Karpas-422 (cell line): ENCODE data around the gene DDX54. TPM values are rescaled to one million over a fixed set of nuclear protein-coding genes. Genes with fewer than 3 reads are reported as not detected.
A peak's percentile ranks its signal among the peaks of the same experiment; 100 is the strongest.
"Not testable (repeated sequence)": the region's sequence is repeated elsewhere in the genome, so short reads cannot be mapped to it uniquely, and the experiment has no call there.

Source experiments
- DNase-seq: peaks from one replicate; pipeline ENCODE4 v3.0.0-alpha.2; 2015
- H2AFZ ChIP-seq: fragments of 200-600 bp; sonication (generic); 2 replicates; pipeline ENCODE4 v1.6.1; 2014; ENCODE audit warnings: antibody characterized with exemption, low read length, mixed read lengths
- H3K27ac ChIP-seq: fragments of 200-600 bp; sonication (generic); 2 replicates; pipeline ENCODE4 v1.5.1; 2014; ENCODE audit warnings: mild to moderate bottlenecking, low read length, moderate library complexity
- H3K27me3 ChIP-seq: fragments of 200-600 bp; sonication (generic); 2 replicates; pipeline ENCODE4 v1.6.1; 2014; ENCODE audit warnings: low read length, mixed read lengths
- H3K36me3 ChIP-seq: fragments of 200-600 bp; sonication (generic); 2 replicates; pipeline ENCODE4 v1.6.1; 2014; ENCODE audit warnings: low read length, mixed read lengths; ENCODE audit not compliant: insufficient read depth
- H3K4me1 ChIP-seq: fragments of 200-600 bp; sonication (generic); 2 replicates; pipeline ENCODE4 v1.6.1; 2014; ENCODE audit warnings: mild to moderate bottlenecking, low read length, mixed read lengths
- H3K4me2 ChIP-seq: fragments of 200-600 bp; sonication (generic); 2 replicates; pipeline ENCODE4 v1.6.1; 2014; ENCODE audit warnings: low read length, low read depth, mild to moderate bottlenecking; ENCODE audit not compliant: poor library complexity, severe bottlenecking
- H3K4me3 ChIP-seq: fragments of 200-600 bp; sonication (generic); 2 replicates; pipeline ENCODE4 v1.5.1; 2014; ENCODE audit warnings: mild to moderate bottlenecking, antibody characterized with exemption, low read length, mixed read lengths
- H3K79me2 ChIP-seq: fragments of 200-600 bp; sonication (generic); 2 replicates; pipeline ENCODE4 v1.6.1; 2014; ENCODE audit warnings: mild to moderate bottlenecking, low read length, mixed read lengths
- H3K9ac ChIP-seq: fragments of 200-600 bp; sonication (generic); 2 replicates; pipeline ENCODE4 v1.6.0; 2014; ENCODE audit warnings: low read length
- H3K9me2 ChIP-seq: fragments of 200-600 bp; sonication (generic), shearing (Covaris generic); replicated peaks from 2 replicates; pipeline ENCODE4 v1.6.0; 2014; ENCODE audit warnings: mild to moderate bottlenecking, low read length, moderate library complexity; ENCODE audit not compliant: insufficient read depth
- H3K9me3 ChIP-seq: fragments of 300-700, 200-600 bp; sonication (generic); 2 replicates; pipeline ENCODE4 v1.6.1; 2014; ENCODE audit warnings: low read length, mixed read lengths
- H4K20me1 ChIP-seq: fragments of 200-600 bp; sonication (generic); 2 replicates; pipeline ENCODE4 v1.6.1; 2014; ENCODE audit warnings: mild to moderate bottlenecking, antibody characterized with exemption, low read length, low read depth; ENCODE audit not compliant: insufficient read depth
- total RNA-seq: library from RNA; depleted of rRNA; stranded (reverse); fragments of >200 nt; shearing (Covaris generic); gene quantifications from 2 replicates; pipeline ENCODE4 v1.2.3, GENCODE V29; 2014; ENCODE audit warnings: low replicate concordance

Gene DDX54
- total RNA-seq, 1 experiment from 2014 or later: 28.2 TPM

DNA sequence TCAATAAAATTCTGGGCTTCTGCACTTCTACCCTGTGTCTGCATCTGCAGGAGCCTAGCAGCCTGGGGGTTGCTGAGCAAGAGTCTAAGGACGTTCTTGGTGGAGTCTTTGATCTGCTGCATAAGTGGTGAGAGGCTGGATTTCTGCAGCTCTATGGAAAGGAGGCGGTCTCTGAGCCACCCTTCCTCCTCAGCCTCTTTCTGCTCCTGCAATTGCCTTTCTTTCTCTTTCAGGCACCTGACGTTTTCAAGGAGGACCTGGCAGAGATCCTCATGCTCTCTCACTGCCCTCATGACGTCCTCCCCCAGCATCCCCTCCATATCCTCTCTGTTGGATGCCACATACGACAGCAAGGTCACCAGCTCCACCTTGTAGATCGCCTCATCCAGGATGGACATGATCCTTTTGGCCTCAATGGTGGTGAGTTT lies 22.3 kb upstream of the DDX54 start:
- Histone ChIP-seq H4K20me1 (no peaks in the 10 kb centered on the region), H3K4me1 (peaks cover 32% of the 10 kb centered on the region), H3K9me3 (no peaks in the 10 kb centered on the region), H3K4me3 (peak overlapping the region; percentile 45; the same call in 1 of the 2 replicates), H3K36me3 (no peaks in the 10 kb centered on the region), H3K79me2 (no peaks in the 10 kb centered on the region), H3K4me2 (peak overlapping the region; percentile 74), H3K9ac (peak overlapping the region; percentile 74), H2AFZ (0 out of 2 replicates have a peak overlapping the region, but pooled peaks have one; percentile 31), H3K27me3 (no peaks in the 10 kb centered on the region), H3K9me2 (no peaks in the 10 kb centered on the region), H3K27ac (peak overlapping the region; percentile 98)
- peak; percentile 65 for DNase-seq

DNA sequence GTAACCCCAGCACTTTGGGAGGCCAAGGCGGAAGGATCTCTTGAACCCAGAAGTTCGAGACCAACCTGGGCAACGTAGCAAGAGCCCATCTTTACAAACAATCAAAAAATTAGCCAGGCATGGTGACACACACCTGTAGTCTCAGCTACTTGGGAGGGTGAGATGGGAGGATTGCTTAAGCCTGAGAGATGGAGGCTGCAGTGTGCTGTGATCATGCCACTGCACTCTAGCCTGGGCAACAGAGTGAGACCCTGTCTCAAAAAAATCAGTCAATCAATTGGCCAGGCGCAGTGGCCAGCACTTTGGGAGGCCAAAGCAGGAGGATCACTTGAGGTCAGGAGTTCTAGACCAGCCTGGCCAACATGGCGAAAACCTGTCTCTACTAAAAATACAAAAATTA lies 21.5 kb upstream of the DDX54 start:
- not testable (repeated sequence) for H2AFZ ChIP-seq, H3K27me3 ChIP-seq, H3K4me2 ChIP-seq, H3K9ac ChIP-seq, H3K4me3 ChIP-seq, DNase-seq, H4K20me1 ChIP-seq, H3K9me2 ChIP-seq, H3K9me3 ChIP-seq, H3K79me2 ChIP-seq, H3K36me3 ChIP-seq
- H3K27ac ChIP-seq: peak overlapping the region; percentile 98; the same call in 1 of the 2 replicates
- peaks cover 32% of the 10 kb centered on the region for H3K4me1 ChIP-seq

DNA sequence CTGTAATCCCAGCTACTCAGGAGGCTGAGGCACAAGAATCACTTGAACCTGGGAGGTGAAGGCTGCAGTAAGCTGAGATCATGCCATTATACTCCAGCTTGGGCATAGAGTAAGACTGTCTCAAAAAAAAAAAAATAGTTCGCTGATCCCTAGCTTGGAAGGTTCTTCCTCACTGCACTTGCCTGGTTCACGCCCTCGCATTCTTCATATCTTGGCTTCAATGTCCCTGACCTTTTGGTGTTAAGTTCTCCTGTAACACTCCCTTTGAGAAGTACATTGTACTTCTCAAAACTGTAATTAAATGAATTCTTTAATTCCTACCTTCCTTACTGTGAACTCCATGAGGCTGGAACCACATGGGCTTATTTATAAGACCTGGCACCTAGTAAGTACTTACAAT lies 19.5 kb upstream of the DDX54 start:
- H3K27me3 ChIP-seq: no peaks in the 10 kb centered on the region
- no peaks in the 10 kb centered on the region for H3K79me2 ChIP-seq
- H4K20me1 ChIP-seq: no peaks in the 10 kb centered on the region
- H3K9me2 ChIP-seq: no peaks in the 10 kb centered on the region
- H3K4me1 ChIP-seq: peaks cover 27% of the 10 kb centered on the region
- H3K27ac ChIP-seq: peak overlapping the region; percentile 61; the same call in 1 of the 2 replicates
- H3K4me2 ChIP-seq: no peak overlapping the region
- no peaks in the 10 kb centered on the region for H3K36me3 ChIP-seq
- H3K4me3 ChIP-seq: no peak overlapping the region
- no peaks in the 10 kb centered on the region for H3K9me3 ChIP-seq
- no peak for DNase-seq
- no peak overlapping the region for H3K9ac ChIP-seq
- H2AFZ ChIP-seq: no peak overlapping the region

DNA sequence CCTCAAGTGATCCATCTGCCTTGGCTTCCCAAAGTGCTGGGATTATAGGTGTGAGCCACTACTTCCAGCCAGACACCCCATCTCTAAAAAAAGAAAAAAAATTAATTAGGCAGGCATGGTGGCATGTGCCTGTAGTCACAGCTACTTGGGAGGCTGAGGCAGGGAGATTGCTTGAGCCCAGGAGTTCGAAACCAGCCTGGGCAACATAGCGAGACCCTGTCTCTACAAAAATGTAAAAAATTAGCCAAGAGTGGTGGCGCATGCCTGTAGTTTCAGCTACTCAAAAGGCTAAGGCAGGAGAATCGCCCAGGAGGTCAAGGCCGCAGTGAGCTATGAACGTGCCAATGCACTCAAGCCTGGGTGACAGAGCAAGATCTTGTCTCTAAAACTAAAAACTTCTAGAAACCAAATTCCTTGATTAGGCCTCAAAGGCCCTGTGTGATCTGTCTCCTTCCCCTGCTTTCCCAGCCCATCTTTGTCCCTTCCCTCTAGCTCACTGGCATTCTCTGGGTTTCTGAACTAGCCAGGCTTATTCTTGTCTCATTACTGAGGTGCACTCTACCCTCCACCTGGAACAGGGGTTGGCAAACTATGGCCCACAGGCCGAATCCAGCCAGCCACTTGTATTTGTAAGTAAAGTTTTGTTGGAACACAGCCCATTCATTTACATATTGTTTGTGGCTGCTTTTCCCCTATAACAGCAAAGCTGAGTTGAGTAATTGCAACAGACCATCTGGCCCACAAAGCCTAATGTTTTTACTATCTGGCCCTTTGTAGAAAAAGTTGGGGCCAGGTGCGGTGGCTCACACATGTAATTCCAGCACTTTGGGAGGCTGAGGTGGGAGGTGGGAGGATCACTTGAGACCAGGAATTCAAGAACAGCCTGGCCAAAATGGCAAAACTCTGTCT lies 18.8 kb upstream of the DDX54 start:
- DNase-seq: no peak
- H3K27ac ChIP-seq: peak overlapping the region; percentile 61
- no peaks in the 10 kb centered on the region for H3K27me3 ChIP-seq
- H3K4me1 ChIP-seq: peaks cover 20% of the 10 kb centered on the region
- no peaks in the 10 kb centered on the region for H3K79me2 ChIP-seq
- H4K20me1 ChIP-seq: no peaks in the 10 kb centered on the region
- no peaks in the 10 kb centered on the region for H3K9me2 ChIP-seq
- H3K36me3 ChIP-seq: no peaks in the 10 kb centered on the region
- no peak overlapping the region for H3K4me3 ChIP-seq
- H2AFZ ChIP-seq: no peak overlapping the region
- no peak overlapping the region for H3K4me2 ChIP-seq
- no peak overlapping the region for H3K9ac ChIP-seq
- H3K9me3 ChIP-seq: no peaks in the 10 kb centered on the region

DNA sequence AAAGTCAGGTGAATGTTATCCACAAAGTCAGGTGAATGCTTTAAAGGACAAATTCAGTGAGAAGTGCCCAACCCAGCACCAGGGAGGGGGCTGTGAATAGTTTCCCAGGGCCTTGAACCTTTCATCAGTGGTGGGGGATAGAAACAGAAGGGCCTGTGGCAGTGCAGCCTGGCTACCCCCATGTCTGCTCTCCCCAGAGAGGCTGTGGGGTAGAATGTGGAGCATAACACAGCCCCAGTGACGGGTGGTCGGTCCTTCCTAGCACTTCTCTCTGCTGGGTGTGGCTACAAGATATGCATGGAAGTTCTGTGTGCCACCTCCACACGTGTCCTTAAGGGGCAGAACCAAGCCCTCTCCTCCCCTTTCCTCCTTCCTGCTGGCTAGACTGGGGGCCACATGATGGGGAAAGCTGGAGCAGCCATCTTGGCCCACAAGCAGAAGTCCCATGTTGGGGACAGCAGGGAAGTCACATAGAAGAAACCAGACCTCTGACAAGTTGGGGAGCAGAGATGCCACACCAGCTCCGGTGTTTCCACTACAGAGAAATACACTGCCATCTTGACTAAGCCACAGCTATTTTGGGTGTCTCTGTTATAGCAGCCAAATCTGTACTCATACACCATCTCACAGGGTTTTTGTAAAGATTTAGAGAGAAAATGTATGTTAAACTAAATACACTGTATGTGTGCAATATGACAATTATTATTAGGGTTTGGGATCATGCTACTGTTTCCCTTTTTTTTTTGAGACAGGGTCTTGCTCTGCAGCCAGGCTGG lies 17.2 kb upstream of the DDX54 start:
- H4K20me1 ChIP-seq: no peaks in the 10 kb centered on the region
- H3K4me1 ChIP-seq: peaks cover 4% of the 10 kb centered on the region
- H3K4me3 ChIP-seq: no peak overlapping the region
- no peaks in the 10 kb centered on the region for H3K79me2 ChIP-seq
- no peak overlapping the region for H3K27ac ChIP-seq
- H3K4me2 ChIP-seq: no peak overlapping the region
- no peaks in the 10 kb centered on the region for H3K36me3 ChIP-seq
- no peaks in the 10 kb centered on the region for H3K9me2 ChIP-seq
- no peak overlapping the region for H3K9ac ChIP-seq
- no peak for DNase-seq
- H3K27me3 ChIP-seq: no peaks in the 10 kb centered on the region
- H3K9me3 ChIP-seq: no peaks in the 10 kb centered on the region
- H2AFZ ChIP-seq: no peak overlapping the region

DNA sequence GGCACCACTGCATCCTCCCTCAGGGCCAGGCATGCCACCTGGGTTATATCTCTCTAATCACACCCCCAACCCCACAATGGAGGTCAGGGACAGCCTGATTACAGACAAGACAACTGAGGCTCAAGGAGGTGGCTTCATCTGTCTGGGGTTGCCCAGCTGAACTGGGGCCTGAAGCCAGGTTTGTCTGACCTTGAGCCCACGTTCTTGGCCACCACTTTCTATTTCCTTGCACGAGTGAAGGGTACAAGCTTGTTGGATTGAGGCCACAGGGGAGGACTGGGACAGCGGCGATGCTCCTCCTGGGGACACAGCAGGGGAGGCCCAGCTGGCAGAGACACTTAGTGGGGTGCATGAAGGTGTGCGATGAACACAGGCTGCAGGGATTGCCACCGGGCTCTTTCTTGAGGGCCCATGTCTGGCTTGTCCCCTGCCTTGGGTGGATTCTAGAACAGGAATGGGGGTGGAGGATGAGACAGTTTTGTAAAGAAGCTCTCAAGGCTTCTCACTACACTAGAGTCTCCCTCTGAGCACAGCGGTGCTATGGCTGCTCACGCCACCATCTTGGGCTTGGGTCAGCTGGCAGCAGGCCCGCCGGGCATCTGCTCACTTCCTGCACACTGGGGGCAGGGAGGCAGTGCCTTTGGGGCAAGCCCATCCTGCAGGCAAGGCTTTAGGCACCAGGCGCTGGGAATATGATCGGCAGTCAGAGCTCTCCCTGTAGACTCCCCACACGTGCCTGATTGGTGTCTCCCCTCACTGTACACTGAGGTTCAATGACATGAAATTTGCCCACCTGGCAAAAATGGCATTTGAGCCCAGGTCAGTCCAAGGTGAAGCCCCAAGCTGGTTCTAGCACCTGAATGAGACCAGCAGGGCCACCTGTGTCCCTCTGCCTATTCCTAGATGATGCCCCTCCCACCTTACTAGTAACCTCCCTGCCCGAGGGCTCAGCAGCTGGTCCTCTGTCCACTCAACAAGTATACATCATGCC lies 16.2 kb upstream of the DDX54 start:
- no peak overlapping the region for H3K4me2 ChIP-seq
- no peaks in the 10 kb centered on the region for H3K79me2 ChIP-seq
- no peak for DNase-seq
- H3K4me1 ChIP-seq: no peaks in the 10 kb centered on the region
- H4K20me1 ChIP-seq: no peaks in the 10 kb centered on the region
- H3K9me3 ChIP-seq: no peaks in the 10 kb centered on the region
- H3K9me2 ChIP-seq: no peaks in the 10 kb centered on the region
- no peak overlapping the region for H3K4me3 ChIP-seq
- no peak overlapping the region for H2AFZ ChIP-seq
- H3K27me3 ChIP-seq: no peaks in the 10 kb centered on the region
- H3K27ac ChIP-seq: no peak overlapping the region
- H3K9ac ChIP-seq: no peak overlapping the region
- H3K36me3 ChIP-seq: no peaks in the 10 kb centered on the region

DNA sequence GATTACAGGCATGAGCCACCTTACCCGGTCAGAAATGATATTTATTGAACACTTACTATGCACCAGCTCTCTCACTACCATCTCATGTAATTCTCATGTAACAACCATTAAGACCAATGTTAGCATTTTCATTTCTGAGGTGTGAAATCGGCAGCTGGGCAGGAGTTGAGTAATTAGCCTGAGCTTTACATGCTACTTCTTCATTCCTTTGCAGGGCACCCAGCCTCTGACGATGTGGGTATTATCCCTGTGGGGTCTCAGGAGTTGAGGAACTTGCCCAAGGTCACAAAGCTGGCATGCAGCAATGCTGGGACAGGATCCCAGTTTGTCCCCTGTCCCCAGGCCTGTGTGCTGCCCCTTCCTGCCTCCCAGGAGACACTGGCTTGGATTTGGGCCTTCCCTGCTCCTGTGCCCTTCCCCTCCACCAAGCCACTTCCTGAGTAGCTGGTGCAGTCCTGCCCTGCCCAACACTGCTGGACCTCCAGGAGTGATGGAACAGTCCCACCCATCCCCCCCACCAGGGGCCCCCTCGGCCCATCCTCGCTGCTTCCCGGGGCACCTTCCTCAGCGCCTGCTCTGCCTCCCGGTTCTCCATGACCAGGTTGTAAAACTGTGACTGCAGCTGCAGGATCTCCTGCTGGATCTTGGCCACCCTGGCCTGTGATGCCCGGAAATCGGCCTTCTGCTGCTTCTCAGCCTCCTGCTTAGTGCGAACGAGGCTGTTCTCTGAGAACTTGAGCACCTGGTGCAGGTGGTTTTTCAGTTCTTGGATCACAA lies 14.9 kb upstream of the DDX54 start:
- no peaks in the 10 kb centered on the region for H3K27me3 ChIP-seq
- H3K27ac ChIP-seq: no peak overlapping the region
- H3K4me1 ChIP-seq: no peaks in the 10 kb centered on the region
- H2AFZ ChIP-seq: no peak overlapping the region
- H3K9me3 ChIP-seq: no peaks in the 10 kb centered on the region
- no peaks in the 10 kb centered on the region for H3K9me2 ChIP-seq
- H3K4me3 ChIP-seq: no peak overlapping the region
- H3K36me3 ChIP-seq: no peaks in the 10 kb centered on the region
- no peak overlapping the region for H3K4me2 ChIP-seq
- H3K9ac ChIP-seq: no peak overlapping the region
- no peaks in the 10 kb centered on the region for H3K79me2 ChIP-seq
- DNase-seq: no peak
- no peaks in the 10 kb centered on the region for H4K20me1 ChIP-seq
